ENCODE results near the gene BRICD5. TPM values are rescaled to one million over a fixed set of nuclear protein-coding genes. Genes with fewer than 3 reads are reported as not detected.

The BRICD5 gene
- total RNA-seq, 1 donor from 2014 or later: 32.0 TPM

DNA sequence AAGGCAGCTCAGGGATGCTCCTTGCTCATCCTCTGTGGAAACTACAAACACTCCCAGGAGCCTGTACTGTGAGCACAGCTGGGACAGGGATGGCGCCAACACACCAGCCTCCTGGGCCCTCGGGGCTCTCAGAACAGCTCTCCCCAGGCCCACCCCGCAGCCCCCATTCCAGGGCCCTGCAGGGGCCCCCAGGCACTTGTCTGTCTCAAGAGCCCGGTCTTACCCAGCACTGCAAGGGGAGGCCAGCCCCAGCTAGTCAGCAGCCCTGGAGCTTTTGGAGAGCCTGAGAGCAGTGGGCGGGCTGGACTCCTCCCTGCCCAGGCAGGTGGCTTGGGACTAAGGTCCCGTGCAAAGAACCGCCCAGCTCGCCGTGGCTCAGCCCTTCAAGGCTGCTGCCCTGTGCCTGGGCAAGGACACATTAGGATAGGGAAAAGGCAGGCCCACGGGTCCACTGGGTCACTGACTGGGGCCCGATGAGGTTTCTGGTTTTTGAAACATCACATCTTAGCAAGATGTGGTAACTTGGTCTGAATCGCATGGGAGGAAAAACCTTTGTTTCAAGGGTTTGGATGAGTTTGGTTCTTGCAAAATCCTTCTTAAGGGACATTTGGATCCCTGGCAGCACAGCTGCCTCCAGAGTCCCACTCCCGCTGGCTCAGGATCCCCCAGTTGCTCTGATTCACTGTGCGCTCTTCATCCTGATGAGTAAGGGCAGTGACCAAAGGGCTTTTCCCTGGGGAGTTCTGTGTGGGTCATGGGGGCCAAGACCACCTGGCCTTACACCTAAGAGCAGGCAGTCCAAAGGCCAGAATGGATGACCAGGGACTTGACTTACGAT lies 28.4 kb upstream of the BRICD5 start:
- H3K36me3 Mint-ChIP-seq (ENCODE audit: low read depth): peaks cover 5% of the 10 kb centered on the region
- no peak for DNase-seq (ENCODE audit: low read depth, low spot score)
- H3K4me1 Mint-ChIP-seq: no peaks in the 10 kb centered on the region
- H3K27ac Mint-ChIP-seq (ENCODE audit: unreplicated experiment): no peak overlapping the region
- TF ChIP-seq, protein P1, sequence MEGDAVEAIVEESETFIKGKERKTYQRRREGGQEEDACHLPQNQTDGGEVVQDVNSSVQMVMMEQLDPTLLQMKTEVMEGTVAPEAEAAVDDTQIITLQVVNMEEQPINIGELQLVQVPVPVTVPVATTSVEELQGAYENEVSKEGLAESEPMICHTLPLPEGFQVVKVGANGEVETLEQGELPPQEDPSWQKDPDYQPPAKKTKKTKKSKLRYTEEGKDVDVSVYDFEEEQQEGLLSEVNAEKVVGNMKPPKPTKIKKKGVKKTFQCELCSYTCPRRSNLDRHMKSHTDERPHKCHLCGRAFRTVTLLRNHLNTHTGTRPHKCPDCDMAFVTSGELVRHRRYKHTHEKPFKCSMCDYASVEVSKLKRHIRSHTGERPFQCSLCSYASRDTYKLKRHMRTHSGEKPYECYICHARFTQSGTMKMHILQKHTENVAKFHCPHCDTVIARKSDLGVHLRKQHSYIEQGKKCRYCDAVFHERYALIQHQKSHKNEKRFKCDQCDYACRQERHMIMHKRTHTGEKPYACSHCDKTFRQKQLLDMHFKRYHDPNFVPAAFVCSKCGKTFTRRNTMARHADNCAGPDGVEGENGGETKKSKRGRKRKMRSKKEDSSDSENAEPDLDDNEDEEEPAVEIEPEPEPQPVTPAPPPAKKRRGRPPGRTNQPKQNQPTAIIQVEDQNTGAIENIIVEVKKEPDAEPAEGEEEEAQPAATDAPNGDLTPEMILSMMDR (conservative IDR thresholded peaks at IDR 0.05): no peak
- H3K9me3 Mint-ChIP-seq: no peaks in the 10 kb centered on the region
- peaks cover 40% of the 10 kb centered on the region for H3K27me3 Mint-ChIP-seq (ENCODE audit: low read depth)
- peak overlapping the region; percentile 64 for H3K4me3 Mint-ChIP-seq

DNA sequence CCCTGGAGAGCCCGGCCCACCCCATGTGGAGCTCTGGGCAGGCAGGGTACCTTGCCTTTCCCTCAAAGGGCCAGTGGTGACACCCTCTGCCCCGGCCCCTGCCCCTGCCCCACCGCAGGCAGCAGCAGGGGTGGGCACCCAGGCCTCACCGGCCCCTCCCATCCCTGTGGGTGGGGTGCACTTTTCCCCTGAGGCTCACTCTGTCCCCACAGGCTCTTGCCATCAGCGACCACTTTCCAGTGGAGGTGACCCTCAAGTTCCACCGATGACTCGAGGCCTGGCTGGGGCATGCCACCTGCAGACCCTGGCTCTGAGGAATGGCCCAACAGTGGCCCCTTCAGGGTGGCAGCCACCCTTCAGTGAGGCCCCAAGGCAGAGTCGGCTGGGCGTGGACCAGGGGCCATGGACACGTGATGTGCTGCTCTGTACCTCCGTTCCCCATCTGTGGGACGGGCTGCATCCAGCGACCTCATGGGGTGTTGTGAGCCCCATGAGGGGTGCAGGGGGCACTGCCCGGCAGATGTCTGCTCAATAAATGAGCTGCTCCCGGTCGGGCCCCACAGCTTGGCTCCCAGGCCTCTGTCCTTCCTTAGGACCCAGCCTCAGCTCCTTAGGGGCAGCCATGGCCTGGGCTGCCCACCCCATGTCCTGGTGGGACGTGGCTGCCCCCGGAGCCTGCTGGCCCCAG lies 27.6 kb upstream of the BRICD5 start:
- no peaks in the 10 kb centered on the region for H3K9me3 Mint-ChIP-seq
- TF ChIP-seq, protein P1 (conservative IDR thresholded peaks at IDR 0.05): no peak
- peaks cover 40% of the 10 kb centered on the region for H3K27me3 Mint-ChIP-seq (ENCODE audit: low read depth)
- H3K4me3 Mint-ChIP-seq: no peak overlapping the region
- H3K27ac Mint-ChIP-seq (ENCODE audit: unreplicated experiment): no peak overlapping the region
- peaks cover 5% of the 10 kb centered on the region for H3K36me3 Mint-ChIP-seq (ENCODE audit: low read depth)
- H3K4me1 Mint-ChIP-seq: no peaks in the 10 kb centered on the region
- DNase-seq (ENCODE audit: low read depth, low spot score): no peak

DNA sequence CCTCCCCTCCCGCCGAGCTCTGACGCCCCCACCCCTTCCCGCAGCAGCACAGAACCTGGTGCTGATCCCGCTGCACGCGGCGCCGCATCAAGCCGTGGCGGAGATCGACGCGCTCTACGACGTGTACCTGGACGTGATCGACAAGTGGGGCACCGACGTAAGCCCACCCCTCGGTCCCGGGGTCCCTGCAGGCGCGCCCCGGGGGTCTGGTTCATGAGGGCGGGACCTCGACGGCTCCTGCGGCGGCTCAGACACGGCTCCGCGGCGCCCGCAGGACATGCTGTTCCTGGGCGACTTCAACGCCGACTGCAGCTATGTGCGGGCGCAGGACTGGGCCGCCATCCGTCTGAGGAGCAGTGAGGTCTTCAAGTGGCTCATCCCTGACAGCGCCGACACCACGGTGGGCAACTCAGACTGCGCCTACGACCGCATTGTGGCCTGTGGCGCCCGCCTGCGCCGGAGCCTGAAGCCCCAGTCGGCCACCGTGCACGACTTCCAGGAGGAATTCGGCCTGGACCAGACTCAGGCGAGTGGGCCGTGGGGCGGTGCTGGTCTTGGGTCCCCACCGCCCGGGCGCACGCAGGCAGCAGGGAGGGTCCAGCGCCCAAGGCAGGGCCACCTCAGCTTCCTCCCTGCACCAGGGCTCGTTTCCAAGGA lies 27.0 kb upstream of the BRICD5 start:
- H3K27me3 Mint-ChIP-seq (ENCODE audit: low read depth): peaks cover 40% of the 10 kb centered on the region
- H3K9me3 Mint-ChIP-seq: no peaks in the 10 kb centered on the region
- no peak for DNase-seq (ENCODE audit: low read depth, low spot score)
- TF ChIP-seq, protein P1 (conservative IDR thresholded peaks at IDR 0.05): no peak
- H3K4me3 Mint-ChIP-seq: peak overlapping the region; percentile 54
- H3K27ac Mint-ChIP-seq (ENCODE audit: unreplicated experiment): no peak overlapping the region
- H3K4me1 Mint-ChIP-seq: no peaks in the 10 kb centered on the region
- H3K36me3 Mint-ChIP-seq (ENCODE audit: low read depth): peaks cover 5% of the 10 kb centered on the region

DNA sequence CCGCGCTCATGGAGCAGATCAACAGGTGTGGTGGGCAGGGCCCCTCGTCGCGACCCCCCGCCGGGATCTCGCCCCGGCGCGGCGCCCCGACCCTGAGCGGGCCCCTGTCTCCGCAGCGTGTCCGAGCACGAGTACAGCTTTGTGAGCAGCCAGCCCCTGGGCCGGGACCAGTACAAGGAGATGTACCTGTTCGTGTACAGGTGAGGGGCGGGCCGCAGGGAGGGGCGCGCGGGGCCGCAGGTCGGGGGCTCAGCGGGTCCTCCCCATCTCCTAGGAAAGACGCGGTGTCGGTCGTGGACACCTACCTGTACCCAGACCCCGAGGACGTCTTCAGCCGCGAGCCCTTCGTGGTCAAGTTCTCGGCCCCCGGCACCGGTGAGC lies 26.4 kb upstream of the BRICD5 start:
- DNase-seq (ENCODE audit: low read depth, low spot score): no peak
- TF ChIP-seq, protein P1 (conservative IDR thresholded peaks at IDR 0.05): no peak
- peaks cover 37% of the 10 kb centered on the region for H3K27me3 Mint-ChIP-seq (ENCODE audit: low read depth)
- H3K27ac Mint-ChIP-seq (ENCODE audit: unreplicated experiment): no peak overlapping the region
- H3K4me1 Mint-ChIP-seq: no peaks in the 10 kb centered on the region
- H3K36me3 Mint-ChIP-seq (ENCODE audit: low read depth): peaks cover 2% of the 10 kb centered on the region
- no peak overlapping the region for H3K4me3 Mint-ChIP-seq
- no peaks in the 10 kb centered on the region for H3K9me3 Mint-ChIP-seq

- Mint-ChIP-seq H3K4me3 (peak within 1 kb of the TSS; percentile 76), H3K36me3 (ENCODE audit: low read depth) (peaks cover 2% of the 10 kb centered on the region), H3K4me1 (no peaks in the 10 kb centered on the region), H3K27me3 (ENCODE audit: low read depth) (peaks cover 37% of the 10 kb centered on the region), H3K27ac (ENCODE audit: unreplicated experiment) (no peak within 1 kb of the TSS), H3K9me3 (no peaks in the 10 kb centered on the region)
- peak; percentile 58 for DNase-seq (ENCODE audit: low read depth, low spot score)
- TF ChIP-seq, protein P1 (conservative IDR thresholded peaks at IDR 0.05): no peak
Observed at GRCh38 chr16:2236337-2237101, 25.9 kb upstream of the BRICD5 start, which contains the start of gene DNASE1L2. Gene DNASE1L2 (plus strand): TSS chr16:2236444. CDS start chr16:2236817, 373 bp downstream.

All from neural crest cell (in vitro differentiated cells).